ENCODE data around the gene FOXN3.

GRCh38 chr14:89465876-89466275 is 48.8 kb upstream of the FOXN3 start:
- TF ChIP-seq NFYB (IDR thresholded peaks at IDR 0.05; ENCODE audit: insufficient read depth, low read depth, low read length), result no peak
- TF ChIP-seq, protein P1, sequence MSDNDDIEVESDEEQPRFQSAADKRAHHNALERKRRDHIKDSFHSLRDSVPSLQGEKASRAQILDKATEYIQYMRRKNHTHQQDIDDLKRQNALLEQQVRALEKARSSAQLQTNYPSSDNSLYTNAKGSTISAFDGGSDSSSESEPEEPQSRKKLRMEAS (IDR thresholded peaks at IDR 0.05; ENCODE audit: low read depth, low read length), result no peak
- no peak for TF ChIP-seq MEF2A (IDR thresholded peaks at IDR 0.05; ENCODE audit: insufficient read depth, low read depth, low read length)
- no peak for TF ChIP-seq CTCF (IDR thresholded peaks at IDR 0.05 in 2 of 3, conservative IDR thresholded peaks at IDR 0.05 in 1 of 3; ENCODE audit: control insufficient read depth in 2 of 3, extremely low read depth in 1 of 3, insufficient read depth in 1 of 3, low read depth in 3 of 3, low read length in 3 of 3)
- TF ChIP-seq, protein P2, sequence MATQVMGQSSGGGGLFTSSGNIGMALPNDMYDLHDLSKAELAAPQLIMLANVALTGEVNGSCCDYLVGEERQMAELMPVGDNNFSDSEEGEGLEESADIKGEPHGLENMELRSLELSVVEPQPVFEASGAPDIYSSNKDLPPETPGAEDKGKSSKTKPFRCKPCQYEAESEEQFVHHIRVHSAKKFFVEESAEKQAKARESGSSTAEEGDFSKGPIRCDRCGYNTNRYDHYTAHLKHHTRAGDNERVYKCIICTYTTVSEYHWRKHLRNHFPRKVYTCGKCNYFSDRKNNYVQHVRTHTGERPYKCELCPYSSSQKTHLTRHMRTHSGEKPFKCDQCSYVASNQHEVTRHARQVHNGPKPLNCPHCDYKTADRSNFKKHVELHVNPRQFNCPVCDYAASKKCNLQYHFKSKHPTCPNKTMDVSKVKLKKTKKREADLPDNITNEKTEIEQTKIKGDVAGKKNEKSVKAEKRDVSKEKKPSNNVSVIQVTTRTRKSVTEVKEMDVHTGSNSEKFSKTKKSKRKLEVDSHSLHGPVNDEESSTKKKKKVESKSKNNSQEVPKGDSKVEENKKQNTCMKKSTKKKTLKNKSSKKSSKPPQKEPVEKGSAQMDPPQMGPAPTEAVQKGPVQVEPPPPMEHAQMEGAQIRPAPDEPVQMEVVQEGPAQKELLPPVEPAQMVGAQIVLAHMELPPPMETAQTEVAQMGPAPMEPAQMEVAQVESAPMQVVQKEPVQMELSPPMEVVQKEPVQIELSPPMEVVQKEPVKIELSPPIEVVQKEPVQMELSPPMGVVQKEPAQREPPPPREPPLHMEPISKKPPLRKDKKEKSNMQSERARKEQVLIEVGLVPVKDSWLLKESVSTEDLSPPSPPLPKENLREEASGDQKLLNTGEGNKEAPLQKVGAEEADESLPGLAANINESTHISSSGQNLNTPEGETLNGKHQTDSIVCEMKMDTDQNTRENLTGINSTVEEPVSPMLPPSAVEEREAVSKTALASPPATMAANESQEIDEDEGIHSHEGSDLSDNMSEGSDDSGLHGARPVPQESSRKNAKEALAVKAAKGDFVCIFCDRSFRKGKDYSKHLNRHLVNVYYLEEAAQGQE (IDR thresholded peaks at IDR 0.05; ENCODE audit: low read depth, low read length), result no peak
- TF ChIP-seq SREBF2 (IDR thresholded peaks at IDR 0.05; ENCODE audit: low read length), result no peak
